Upper lobe of left lung (tissue), 6 donors: ENCODE data around the gene SEPHS1. TPM values are rescaled to one million over a fixed set of nuclear protein-coding genes. Genes with fewer than 3 reads are reported as not detected.

Source experiments
- ATAC-seq, 2 donors: fragments of 200-7000 bp; cut with Tn5 transposase; one replicate each; pipeline ENCODE4 v1.9.1; 2022; ENCODE audit warnings: mild to moderate bottlenecking in 2 of 2, moderate library complexity in 2 of 2; ENCODE audit not compliant: low FRiP score in 2 of 2
- DNase-seq, 2 donors: peaks; one replicate each; pipeline ENCODE4 v3.0.0-alpha.2; 2019 to 2020
- H3K27ac ChIP-seq, 4 donors: fragments of 200-600 bp; sonication (generic); one replicate each; pipeline ENCODE4 v1.5.1; 2016 to 2019
- H3K27me3 ChIP-seq, 4 donors: fragments of 200-600 bp; sonication (generic); one replicate each; pipeline ENCODE4 v1.5.1; 2017 to 2019
- H3K36me3 ChIP-seq, 4 donors: fragments of 200-600 bp; sonication (generic); one replicate each; pipeline ENCODE4 v1.5.1; 2016 to 2019
- H3K4me1 ChIP-seq, 4 donors: fragments of 200-600 bp; sonication (generic); one replicate each; pipeline ENCODE4 v1.5.1; 2018 to 2019
- H3K4me3 ChIP-seq, 4 donors: fragments of 200-600 bp; sonication (generic); one replicate each; pipeline ENCODE4 v1.5.1; 2017 to 2019; ENCODE audit warnings: mild to moderate bottlenecking in 2 of 4, moderate library complexity in 1 of 4
- H3K9me3 ChIP-seq, 4 donors: fragments of 200-600 bp; sonication (generic); one replicate each; pipeline ENCODE4 v1.5.1; 2018 to 2019
- CTCF ChIP-seq, 6 experiments: fragments of 450-650 bp in 4 of 6; fragments of 200-600 bp in 2 of 6; sonication (generic) in 2 of 6; IDR thresholded peaks; one replicate each; pipeline ENCODE4 v1.5.1; 2016 to 2019; ENCODE audit warnings: antibody characterized with exemption in 6 of 6
- EP300 ChIP-seq, 4 donors: sonication (generic); formaldehyde crosslinking; IDR thresholded peaks; one replicate each; pipeline ENCODE4 v1.5.1; 2017; ENCODE audit warnings: antibody characterized with exemption in 4 of 4, control low read depth in 2 of 4
- POLR2A ChIP-seq, 4 donors: fragments of 450-650 bp; IDR thresholded peaks; one replicate each; pipeline ENCODE4 v1.5.1; 2016 to 2017; ENCODE audit warnings: antibody characterized with exemption in 4 of 4, mild to moderate bottlenecking in 2 of 4
- POLR2AphosphoS5 ChIP-seq, 2 donors: sonication (generic); formaldehyde crosslinking; IDR thresholded peaks; one replicate each; pipeline ENCODE4 v1.5.1; 2017; ENCODE audit warnings: antibody characterized with exemption in 2 of 2
- WGBS, 2 donors: methylation state at CpG; one replicate each; pipeline ENCODE4 v1.1.5; 2017 to 2018; 5-methylcytosine and 5-hydroxymethylcytosine counted together
- total RNA-seq, 6 donors: library from RNA; depleted of rRNA in 4 of 6; stranded (reverse); fragments of >200 nt in 4 of 6; gene quantifications; one replicate each; pipeline versions ENCODE4 v1.1.0 to v1.2.1, GENCODE V29; 2016 to 2021
- donor health status: DM: no; HTN: no; CAD: no; lungs with moderate emphysema.
- donor health status: DM: no; HTN: yes; CAD: no; lungs with severe emphysema.

The SEPHS1 gene
- total RNA-seq, 6 donors from 2014 or later, result 10.0 to 41.9 (median 33.8) TPM

DNA sequence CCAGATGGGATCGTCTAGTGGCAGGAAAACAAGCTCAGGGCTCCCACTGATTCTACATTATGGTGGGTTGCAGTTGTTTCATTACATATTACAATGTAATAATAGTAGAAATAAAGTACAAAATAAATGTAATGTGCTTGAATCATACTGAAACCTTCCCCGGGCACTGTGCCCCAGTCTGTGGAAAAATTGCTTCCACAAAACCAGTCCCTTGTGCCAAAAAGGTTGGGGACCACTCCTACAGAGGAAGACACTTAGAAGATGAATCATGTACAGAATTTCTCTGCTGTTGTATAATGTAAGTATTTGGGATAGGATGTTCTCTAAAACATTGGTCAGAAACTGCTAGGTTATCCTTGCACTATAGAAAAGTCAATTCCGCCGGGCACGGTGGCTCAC lies 36.9 kb downstream of the SEPHS1 start:
- Histone ChIP-seq H3K36me3 (no peaks in the 10 kb centered on the region), H3K27ac (no peak overlapping the region), H3K9me3 (no peaks in the 10 kb centered on the region), H3K27me3 (no peaks in the 10 kb centered on the region), H3K4me3 (no peak overlapping the region), H3K4me1 (no peaks in the 10 kb centered on the region)
- TF ChIP-seq POLR2A (IDR thresholded peaks at IDR 0.05) (no peak), EP300 (IDR thresholded peaks at IDR 0.05) (no peak), POLR2AphosphoS5 (IDR thresholded peaks at IDR 0.05) (no peak), CTCF (IDR thresholded peaks at IDR 0.05) (no peak)
- no peak for ATAC-seq
- WGBS, 2 donors, result 83 to 87% methylated on average over 5 of the region's 5 CpGs
- no peak for DNase-seq

- Histone ChIP-seq H3K9me3 (no peaks in the 10 kb centered on the region), H3K27ac (no peak overlapping the region), H3K36me3 (no peaks in the 10 kb centered on the region), H3K4me3 (no peak overlapping the region), H3K4me1 (no peaks in the 10 kb centered on the region), H3K27me3 (no peaks in the 10 kb centered on the region)
- no peak for ATAC-seq
- TF ChIP-seq EP300 (IDR thresholded peaks at IDR 0.05) (no peak), CTCF (IDR thresholded peaks at IDR 0.05) (no peak), POLR2AphosphoS5 (IDR thresholded peaks at IDR 0.05) (no peak), POLR2A (IDR thresholded peaks at IDR 0.05) (no peak)
- WGBS, 2 donors, result 91 to 93% methylated on average over 4 to 7 of the region's 7 CpGs
- no peak for DNase-seq
Measured at GRCh38 chr10:13310518-13311176, 37.4 kb downstream of the SEPHS1 start.

DNA sequence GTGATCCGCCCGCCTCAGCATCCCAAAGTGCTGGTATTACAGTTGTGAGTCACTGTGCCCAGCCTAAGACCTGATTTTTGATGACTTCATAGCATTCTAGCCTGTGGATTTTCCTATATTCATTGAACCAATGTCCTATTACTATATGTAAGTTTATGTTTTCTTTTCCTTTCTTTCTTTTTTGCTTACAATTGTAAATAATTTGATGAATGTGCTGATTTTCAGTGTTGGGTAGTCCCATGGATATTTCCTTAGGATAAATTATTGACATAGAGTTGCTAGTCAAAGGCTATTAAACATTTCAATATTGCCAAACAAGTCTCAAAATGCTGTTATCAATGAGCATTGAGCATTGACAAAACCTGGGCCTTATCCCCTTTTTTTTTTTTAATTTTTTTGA lies 38.3 kb downstream of the SEPHS1 start:
- no peaks in the 10 kb centered on the region for H3K9me3 ChIP-seq
- TF ChIP-seq POLR2AphosphoS5 (IDR thresholded peaks at IDR 0.05) (no peak), CTCF (IDR thresholded peaks at IDR 0.05) (no peak), POLR2A (IDR thresholded peaks at IDR 0.05) (no peak), EP300 (IDR thresholded peaks at IDR 0.05) (no peak)
- no peaks in the 10 kb centered on the region for H3K36me3 ChIP-seq
- no peak overlapping the region for H3K4me3 ChIP-seq
- H3K27me3 ChIP-seq, result no peaks in the 10 kb centered on the region
- ATAC-seq, result no peak
- WGBS, 2 donors, result 93 to 96% methylated on average over 2 of the region's 2 CpGs
- H3K4me1 ChIP-seq, result no peaks in the 10 kb centered on the region
- H3K27ac ChIP-seq, result no peak overlapping the region
- no peak for DNase-seq

DNA sequence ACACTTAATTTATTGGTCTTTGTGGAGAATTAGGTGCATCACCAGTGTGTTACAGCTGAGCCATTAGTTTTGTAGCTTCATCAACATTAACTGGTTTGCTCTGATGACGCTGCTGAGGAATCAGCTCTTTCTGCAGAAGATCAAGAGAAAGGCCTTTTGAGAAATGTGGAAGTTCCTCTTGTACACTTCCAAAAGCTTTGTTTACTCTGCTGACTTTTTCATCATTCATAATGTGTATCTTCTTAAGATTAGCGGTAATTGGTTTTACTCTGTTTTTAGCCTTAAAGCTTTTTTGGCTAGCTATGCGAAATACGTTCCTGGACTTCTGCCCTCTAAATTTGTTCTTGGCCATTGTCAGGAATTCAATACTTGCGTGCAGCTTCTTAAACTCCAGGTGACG lies 40.0 kb downstream of the SEPHS1 start:
- no peak for TF ChIP-seq EP300 (IDR thresholded peaks at IDR 0.05)
- TF ChIP-seq POLR2A (IDR thresholded peaks at IDR 0.05), result no peak
- TF ChIP-seq POLR2AphosphoS5 (IDR thresholded peaks at IDR 0.05), result no peak
- DNase-seq, result no peak
- no peak overlapping the region for H3K4me3 ChIP-seq
- H3K9me3 ChIP-seq, result no peaks in the 10 kb centered on the region
- no peaks in the 10 kb centered on the region for H3K36me3 ChIP-seq
- H3K27me3 ChIP-seq, result no peaks in the 10 kb centered on the region
- H3K4me1 ChIP-seq, result no peaks in the 10 kb centered on the region
- WGBS, 2 donors, result 82 to 86% methylated on average over 6 of the region's 6 CpGs
- no peak overlapping the region for H3K27ac ChIP-seq
- ATAC-seq, result no peak

DNA sequence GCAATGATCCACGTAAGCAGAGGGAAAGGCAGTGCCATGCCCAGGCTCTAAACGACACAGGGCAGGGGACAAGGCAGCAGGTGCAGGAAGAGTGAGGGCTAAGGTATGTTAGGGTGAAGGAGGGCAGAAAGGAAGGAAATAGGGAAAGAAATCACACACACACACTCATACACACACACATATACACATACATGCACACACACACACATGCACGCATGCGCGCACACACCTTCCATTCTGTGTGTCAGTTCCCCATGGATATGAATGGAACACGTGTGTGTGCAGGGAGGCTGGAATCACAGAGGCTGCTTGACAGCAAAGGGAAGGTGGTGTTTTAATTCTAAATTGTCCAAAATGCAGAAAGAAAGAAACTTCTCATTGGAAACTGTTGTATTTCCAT lies 42.0 kb downstream of the SEPHS1 start:
- Histone ChIP-seq H3K4me1 (peaks cover 0 to 11% (median 6%) of the 10 kb centered on the region in 4 donors), H3K27ac (no peak overlapping the region), H3K4me3 (no peak overlapping the region), H3K36me3 (no peaks in the 10 kb centered on the region), H3K27me3 (no peaks in the 10 kb centered on the region), H3K9me3 (no peaks in the 10 kb centered on the region)
- TF ChIP-seq POLR2A (IDR thresholded peaks at IDR 0.05) (no peak), EP300 (IDR thresholded peaks at IDR 0.05) (no peak), POLR2AphosphoS5 (IDR thresholded peaks at IDR 0.05) (no peak), CTCF (IDR thresholded peaks at IDR 0.05) (no peak)
- no peak for ATAC-seq
- no peak for DNase-seq
- WGBS, 2 donors, result 86 to 95% methylated on average over 6 of the region's 6 CpGs
